HFF-Myc (cell line): ENCODE results near the gene ADGRL1.

ENCODE experiments used
- DNase-seq: peaks from one replicate; pipeline ENCODE4 v3.0.0-alpha.2; 2011; ENCODE audit warnings: low read depth; ENCODE audit errors: extremely low read depth
- H3K4me3 ChIP-seq: replicated peaks from 2 replicates; pipeline ENCODE4 v1.5.1; 2011; ENCODE audit warnings: low read depth, mild to moderate bottlenecking, control low read depth, low read length
- CTCF ChIP-seq: IDR thresholded peaks from 2 replicates; pipeline ENCODE4 v1.5.1; 2012; ENCODE audit warnings: mild to moderate bottlenecking, low read depth, low read length, control low read depth; ENCODE audit errors: missing control alignments

ADGRL1 gene

GRCh38 chr19:14160017-14160703, 45.8 kb downstream of the ADGRL1 start:
- TF ChIP-seq CTCF: no peak
- no peak for DNase-seq
- no peak overlapping the region for H3K4me3 ChIP-seq

- no peak for TF ChIP-seq CTCF
These were observed 46.9 kb downstream of the ADGRL1 start for GRCh38 chr19:14159059-14159458.

GRCh38 chr19:14158276-14159023, 47.5 kb downstream of the ADGRL1 start:
- no peak for TF ChIP-seq CTCF
- H3K4me3 ChIP-seq: no peak overlapping the region
- no peak for DNase-seq

More at GRCh38 chr19:14159059-14159458, 46.9 kb downstream of the ADGRL1 start:
- no peak for DNase-seq
- no peak overlapping the region for H3K4me3 ChIP-seq

- no peak for TF ChIP-seq CTCF
- no peak overlapping the region for H3K4me3 ChIP-seq
- DNase-seq: no peak
These were observed 48.8 kb downstream of the ADGRL1 start for GRCh38 chr19:14156971-14157717.

GRCh38 chr19:14156122-14156521, 49.8 kb downstream of the ADGRL1 start:
- no peak for TF ChIP-seq CTCF
- no peak overlapping the region for H3K4me3 ChIP-seq
- no peak for DNase-seq

GRCh38 chr19:14155371-14155770, 50.6 kb downstream of the ADGRL1 start:
- TF ChIP-seq CTCF: no peak
- H3K4me3 ChIP-seq: no peak overlapping the region
- no peak for DNase-seq
